Activated T-cell treated with anti-CD3 and anti-CD28 coated beads, Interleukin-2, amount 50 U/mL, for 1 hour (primary cell): Measurements from ENCODE around the gene EDIL3.
"Not testable (repeated sequence)": the region's sequence is repeated elsewhere in the genome, so short reads cannot be mapped to it uniquely, and the experiment has no call there.

Experiments
- DNase-seq: peaks from one replicate; pipeline ENCODE4 v3.0.0-alpha.2; 2020

Gene EDIL3

GRCh38 chr5:84255315-84255714 is 129.4 kb downstream of the EDIL3 start:
- no peak for DNase-seq

GRCh38 chr5:84253946-84254345 is 130.7 kb downstream of the EDIL3 start:
- no peak for DNase-seq

DNA sequence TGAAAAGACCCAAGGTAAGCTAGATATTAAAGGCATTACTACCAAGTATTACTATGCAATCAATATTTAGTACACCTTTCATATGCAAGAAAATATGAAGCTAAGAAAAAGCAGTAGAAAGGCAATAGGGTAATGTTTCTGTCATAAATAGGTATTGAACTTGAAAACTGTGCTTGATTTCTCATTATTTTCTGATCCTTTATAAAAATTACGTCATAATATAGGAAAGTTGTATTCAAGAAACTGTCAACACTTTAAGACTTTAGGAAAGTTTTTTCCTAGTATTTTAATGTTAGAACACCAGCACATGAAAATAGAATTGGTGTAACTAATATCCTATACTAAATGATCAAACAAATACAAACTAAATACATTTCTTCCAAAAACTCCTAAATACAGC is 133.2 kb downstream of the EDIL3 start:
- no peak for DNase-seq

DNA sequence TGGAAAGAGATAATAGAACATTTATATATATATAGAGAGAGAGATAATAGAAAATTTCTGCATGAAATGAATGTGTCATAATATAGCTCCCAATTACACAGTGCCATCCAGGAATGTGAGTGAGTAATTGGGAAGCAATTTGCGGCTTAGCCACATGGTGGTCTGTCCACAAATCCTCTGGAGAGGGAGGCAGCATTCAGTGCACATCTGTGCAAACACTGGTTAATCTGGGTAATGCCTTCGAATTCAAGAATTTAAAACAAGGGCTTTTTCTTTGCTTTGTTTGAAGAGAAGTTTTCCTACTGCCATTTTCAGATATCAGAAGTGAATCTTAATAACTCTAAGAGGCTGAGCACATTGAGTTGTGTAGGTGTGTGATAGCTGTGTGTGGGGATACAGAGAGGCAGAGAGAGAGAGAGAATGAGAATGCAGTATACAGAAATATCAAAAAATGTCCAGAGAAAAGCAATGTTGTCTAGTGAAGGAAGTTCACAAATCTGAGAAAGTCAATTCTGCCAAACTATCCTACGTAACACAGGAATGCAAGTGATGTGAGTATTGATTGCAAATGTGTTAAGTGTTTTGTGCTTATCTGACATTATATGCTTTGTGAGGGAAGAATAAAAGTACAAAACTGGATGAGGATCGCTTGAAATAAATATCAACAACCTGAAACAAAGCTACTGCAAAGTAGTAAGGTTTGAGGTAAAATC is 134.6 kb downstream of the EDIL3 start:
- no peak for DNase-seq

- DNase-seq = no peak
These were observed 136.7 kb downstream of the EDIL3 start for GRCh38 chr5:84248013-84248412.

DNA sequence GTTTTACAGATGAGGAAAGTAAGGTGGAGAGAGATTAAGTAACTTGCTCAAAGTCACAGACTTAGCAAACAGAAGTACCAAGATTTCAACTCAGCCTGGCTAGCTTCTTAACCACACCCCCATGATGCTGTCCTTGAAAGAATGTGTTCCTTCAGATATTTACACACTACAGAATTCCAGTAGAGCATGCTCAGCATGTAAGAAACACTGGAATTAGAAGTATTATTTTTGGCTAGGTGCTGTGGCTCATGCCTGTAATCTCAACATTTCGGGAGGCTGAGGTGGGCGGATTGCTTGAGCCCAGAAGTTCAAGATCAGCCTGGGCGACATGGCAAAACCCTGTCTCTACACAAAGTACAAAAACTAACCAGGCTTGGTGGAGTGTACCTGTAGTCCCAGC is 142.4 kb downstream of the EDIL3 start:
- DNase-seq = no peak

- no peak for DNase-seq
These were observed 145.2 kb downstream of the EDIL3 start for GRCh38 chr5:84239494-84239893.

DNA sequence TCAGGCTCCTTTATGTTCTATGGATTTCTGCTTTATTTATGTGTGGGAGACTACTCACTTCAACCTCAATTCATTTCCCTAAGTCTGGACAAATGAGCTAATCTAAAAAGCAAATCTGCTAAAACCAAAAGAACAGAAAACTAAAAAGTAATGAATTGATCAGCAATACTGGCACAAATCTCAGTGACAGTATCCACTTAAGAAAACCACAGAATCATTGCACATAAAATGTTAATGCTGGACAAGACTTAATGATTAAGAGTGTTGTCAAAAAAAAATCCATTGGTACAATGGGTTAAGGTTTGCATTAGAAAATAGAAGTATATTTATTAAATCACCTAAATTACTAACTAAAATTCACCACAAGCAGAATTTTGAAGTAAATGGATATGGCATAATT is 147.6 kb downstream of the EDIL3 start:
- DNase-seq = no peak

DNA sequence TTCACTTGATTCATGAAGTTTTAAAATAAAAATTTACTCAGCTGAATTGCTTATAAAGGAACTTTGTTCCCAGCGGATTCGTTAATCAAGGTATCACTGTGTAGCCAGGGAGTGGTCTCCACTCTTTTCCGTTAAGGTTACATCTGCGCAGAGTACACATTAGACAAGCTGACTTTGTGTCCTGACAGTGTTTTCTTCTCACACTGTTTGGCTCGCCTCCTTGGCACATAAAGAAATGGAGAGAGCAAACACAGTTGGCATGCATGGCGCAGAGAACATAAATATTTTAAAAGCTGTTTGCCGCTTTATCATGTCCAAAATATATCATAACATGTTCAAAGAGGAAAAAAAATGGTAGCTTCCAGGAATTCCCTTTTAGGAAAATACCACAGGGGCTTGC is 153.2 kb downstream of the EDIL3 start:
- no peak for DNase-seq

DNA sequence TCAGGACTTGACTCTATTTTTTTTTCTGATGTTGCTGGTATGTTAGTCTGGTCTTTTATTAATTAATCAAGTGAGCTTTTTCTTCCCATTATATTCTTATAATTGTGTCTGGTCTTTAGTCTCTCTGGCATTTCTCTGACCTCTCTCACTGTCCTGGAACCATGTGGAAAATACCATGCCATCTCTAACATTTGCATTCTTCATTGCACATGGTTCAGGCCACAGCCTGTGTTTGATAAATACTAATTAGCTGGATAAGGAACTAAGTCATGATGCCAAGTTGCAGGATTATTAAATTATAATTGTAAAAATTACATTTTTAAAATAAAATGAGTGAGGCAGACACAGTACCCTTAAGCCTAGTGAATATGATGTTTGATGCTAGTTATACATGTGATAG is 155.6 kb downstream of the EDIL3 start:
- no peak for DNase-seq

DNA sequence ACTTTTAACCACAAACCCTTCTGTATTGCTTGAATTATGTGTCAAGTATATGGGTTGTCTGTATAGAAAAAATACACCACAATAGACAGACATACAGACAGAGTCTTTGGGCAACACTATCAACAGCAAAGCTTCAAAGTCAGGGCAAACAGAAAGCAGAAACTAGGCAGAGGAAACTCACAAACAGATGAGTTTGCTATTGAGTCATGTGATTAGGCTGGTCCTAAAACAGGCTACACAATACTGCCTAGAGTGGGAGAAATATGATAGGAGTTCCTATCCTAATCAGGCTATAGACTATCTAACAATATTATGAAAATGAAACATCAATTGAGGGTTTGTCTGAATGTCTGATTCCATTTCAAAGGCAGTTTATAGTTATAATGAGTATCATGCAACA is 156.4 kb downstream of the EDIL3 start:
- no peak for DNase-seq

GRCh38 chr5:84227236-84227635 is 157.4 kb downstream of the EDIL3 start:
- no peak for DNase-seq

DNA sequence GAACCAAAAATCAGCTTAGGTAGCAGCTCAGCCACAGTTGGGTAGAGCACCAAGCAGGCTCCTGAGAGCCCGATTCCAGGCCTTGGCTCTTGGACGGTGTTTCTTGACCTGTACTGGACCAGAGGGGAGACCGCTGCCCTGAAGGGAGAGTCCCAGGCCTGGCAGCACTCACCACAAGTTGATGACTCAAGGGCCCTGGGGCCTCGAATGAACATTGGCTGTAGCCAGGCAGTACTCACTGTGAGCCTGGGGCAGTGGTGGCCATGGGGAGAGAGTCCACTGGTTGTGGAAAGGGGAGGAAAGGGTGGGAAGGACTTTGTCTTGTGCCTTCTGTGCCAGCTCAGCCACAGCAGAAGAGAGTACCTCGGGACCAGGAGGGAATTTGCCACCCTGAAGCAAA is 166.1 kb downstream of the EDIL3 start:
- DNase-seq = no peak

DNA sequence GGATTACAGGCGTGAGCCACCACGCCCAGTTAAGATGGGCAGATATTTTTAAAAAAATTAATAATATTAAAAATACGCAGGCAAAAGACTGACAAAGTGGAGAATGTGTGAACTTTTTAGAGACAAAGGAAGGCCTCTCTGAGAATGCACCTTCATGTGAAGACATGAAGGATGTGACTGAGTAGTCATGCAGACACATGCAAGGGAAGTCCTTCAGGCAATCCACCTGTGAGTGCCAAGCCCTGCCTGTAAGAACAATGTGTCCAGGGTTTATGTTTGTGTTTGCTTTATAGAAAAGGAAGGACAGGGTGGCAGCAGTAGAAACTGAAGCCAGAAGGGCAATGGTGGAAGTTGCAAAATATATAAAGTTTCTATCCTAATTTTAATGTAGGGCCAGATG is 169.2 kb downstream of the EDIL3 start:
- no peak for DNase-seq

DNA sequence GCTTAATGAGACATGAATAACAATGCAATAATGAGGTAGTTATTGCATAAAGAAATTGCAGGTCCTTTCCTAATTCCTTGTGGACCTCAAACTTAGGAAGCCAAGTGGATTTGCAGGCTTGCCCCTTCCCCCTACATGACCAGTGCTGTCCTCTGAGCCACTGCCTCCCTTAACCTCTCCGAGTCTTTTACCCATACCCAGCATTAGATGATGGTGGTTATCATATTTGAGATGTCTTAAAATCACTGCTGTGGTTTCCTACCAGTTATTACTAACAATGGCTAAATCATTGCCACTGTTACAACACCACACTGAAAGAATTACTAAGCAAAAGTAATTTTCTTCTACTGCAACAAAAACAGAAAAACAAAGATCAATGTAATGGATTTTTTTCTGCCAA is 170.8 kb downstream of the EDIL3 start:
- no peak for DNase-seq

DNA sequence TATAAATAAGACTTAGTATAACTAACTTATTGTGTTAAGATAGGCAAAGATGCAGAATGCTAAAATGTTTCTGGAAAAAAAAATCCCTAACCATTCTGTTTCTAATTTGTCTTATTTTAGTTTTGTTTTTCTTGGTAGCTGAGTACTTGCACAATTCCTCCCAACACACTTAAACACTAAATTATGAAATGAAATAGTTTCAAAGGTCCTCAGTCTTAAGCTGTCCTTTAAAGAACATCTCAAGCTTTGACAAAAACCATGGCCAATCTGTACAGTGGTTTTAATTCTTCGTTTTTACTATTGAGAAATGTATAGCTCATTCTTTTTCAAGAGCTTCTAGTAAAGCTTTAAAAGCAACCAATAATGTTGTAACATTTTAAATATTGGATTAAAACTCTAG is 171.5 kb downstream of the EDIL3 start:
- no peak for DNase-seq

DNA sequence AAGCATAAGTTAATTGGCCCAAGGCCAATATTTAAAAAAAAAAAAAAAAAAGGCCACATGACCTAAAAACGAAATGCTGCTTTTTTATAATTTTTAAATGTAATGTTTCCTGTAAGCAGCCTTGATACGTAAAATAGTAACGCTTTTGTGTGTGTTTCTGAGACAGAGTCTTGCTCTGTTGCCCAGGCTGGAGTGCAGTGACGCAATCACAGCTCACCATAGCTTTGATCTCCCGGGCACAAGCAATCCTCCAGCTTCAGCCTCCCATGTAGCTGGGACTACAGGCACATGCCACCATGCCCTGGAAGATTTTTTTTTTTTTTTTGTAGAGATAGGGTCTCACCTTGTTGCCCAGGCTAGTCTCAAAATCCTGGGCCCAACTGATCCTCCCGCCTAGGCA is 179.9 kb downstream of the EDIL3 start:
- no peak for DNase-seq

- DNase-seq = no peak
These were observed 182.5 kb downstream of the EDIL3 start for GRCh38 chr5:84202136-84202535.

- no peak for DNase-seq
These were observed 187.1 kb downstream of the EDIL3 start for GRCh38 chr5:84197538-84197937.

- DNase-seq = no peak
These were observed 193.4 kb downstream of the EDIL3 start for GRCh38 chr5:84191281-84191680.

- no peak for DNase-seq
These were observed 199.8 kb downstream of the EDIL3 start for GRCh38 chr5:84184857-84185256.

GRCh38 chr5:84181093-84181492 is 203.6 kb downstream of the EDIL3 start:
- DNase-seq = no peak

GRCh38 chr5:84168841-84169240 is 215.8 kb downstream of the EDIL3 start:
- DNase-seq = no peak

DNA sequence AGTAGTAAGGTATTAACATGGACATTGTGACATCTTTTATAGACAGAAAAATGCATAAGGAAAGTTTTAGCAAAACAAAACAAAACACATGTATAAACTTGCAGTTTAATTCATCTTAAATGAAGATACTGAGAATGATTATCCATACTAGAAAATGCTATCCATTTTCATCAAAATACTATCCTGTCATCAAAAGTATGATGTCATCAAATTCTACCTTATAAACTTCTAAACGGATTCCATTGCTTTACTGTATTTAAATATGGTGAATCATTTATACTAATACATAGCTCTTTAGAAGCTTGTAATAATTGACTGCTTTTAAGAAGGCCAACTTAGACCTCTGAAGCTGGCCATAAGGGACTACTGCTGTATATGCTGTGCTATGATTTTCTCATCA is 221.0 kb downstream of the EDIL3 start:
- no peak for DNase-seq

DNA sequence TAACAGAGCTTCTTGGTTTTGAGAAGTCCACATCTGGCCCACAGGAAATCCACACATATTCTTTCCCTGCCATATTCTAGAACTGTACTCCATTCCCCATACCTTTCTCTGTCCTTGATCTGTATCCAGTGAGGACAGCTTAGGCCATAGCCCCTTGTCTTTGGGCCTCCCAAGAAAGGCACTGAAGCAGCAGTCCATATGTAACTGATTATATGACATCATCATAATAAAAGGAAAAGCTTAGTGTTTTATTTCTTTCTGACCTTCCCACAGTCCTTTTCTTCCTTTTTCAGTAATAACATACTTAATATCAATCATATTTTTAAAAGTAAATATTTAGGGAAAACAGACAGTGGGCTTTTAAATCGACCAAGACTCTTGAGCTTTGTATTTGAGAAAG is 222.0 kb downstream of the EDIL3 start:
- no peak for DNase-seq

GRCh38 chr5:84160650-84161049 is 224.0 kb downstream of the EDIL3 start:
- not testable (repeated sequence) for DNase-seq
